ENCODE data around the gene GPR12.

GRCh38 chr13:26784704-26785639 lies 24.4 kb upstream of the GPR12 start:
- no peak for TF ChIP-seq ZNF274 (IDR thresholded peaks at IDR 0.05; ENCODE audit: low read depth, low read length)
- no peak for TF ChIP-seq SUZ12 (IDR thresholded peaks at IDR 0.05; ENCODE audit: extremely low read depth, insufficient read depth, insufficient read length)
- no peak for TF ChIP-seq YY1 (IDR thresholded peaks at IDR 0.05; ENCODE audit: insufficient read depth, insufficient read length)

All from NT2/D1 (cell line).